ENCODE measurements around the gene GABARAP. TPM values are rescaled to one million over a fixed set of nuclear protein-coding genes. Genes with fewer than 3 reads are reported as not detected.

Gene GABARAP
- total and polyA plus RNA-seq, 2 of the 13 experiments (the other 11 are each of a cell fraction or from before 2014, with no cell fraction given), result 161 to 310 TPM

- no peak for TF ChIP-seq ARNT2 (CRISPR knock-in tag; IDR thresholded peaks at IDR 0.05; ENCODE audit: low read depth)
- no peak for TF ChIP-seq MBNL3 (CRISPR knock-in tag; conservative IDR thresholded peaks at IDR 0.05)
- TF ChIP-seq HOXD1 (CRISPR knock-in tag; IDR thresholded peaks at IDR 0.05), result no peak
- no peak for TF ChIP-seq HIVEP1 (CRISPR knock-in tag; IDR thresholded peaks at IDR 0.05)
- TF ChIP-seq KLF16 (CRISPR knock-in tag; IDR thresholded peaks at IDR 0.05), result no peak
- no peak for TF ChIP-seq ZMYM2 (CRISPR knock-in tag; IDR thresholded peaks at IDR 0.05)
These were observed 12.3 kb upstream of the GABARAP start (continued) for GRCh38 chr17:7254511-7254910.

- Histone ChIP-seq H3K9me3 (ENCODE audit: low read length) (no peaks in the 10 kb centered on the region), H3K27ac (ENCODE audit: extremely low read length, insufficient read depth, low read length) (peak overlapping the region; percentile 99), H3K27me3 (ENCODE audit: control insufficient read depth in 1 of 2, insufficient read depth in 2 of 2, low read length in 2 of 2) (peaks cover 0 to 2% of the 10 kb centered on the region in 2 experiments; a peak in 1 of 5 replicates), H3K36me3 (replicated peaks in 1 of 2; ENCODE audit: control insufficient read depth in 1 of 2, insufficient read depth in 2 of 2, low read length in 2 of 2) (peaks cover 8 to 13% of the 10 kb centered on the region in 2 experiments; a peak in 4 of 5 replicates), H2AFZ (ENCODE audit: low read length) (no peak overlapping the region), H3K4me2 (ENCODE audit: low read depth, low read length) (peak overlapping the region; percentile 91), H3K9ac (ENCODE audit: insufficient read depth, low read depth, low read length) (peak overlapping the region; percentile 96), H3K79me2 (ENCODE audit: insufficient read depth, low read length) (peaks cover 44% of the 10 kb centered on the region), H3K4me1 (ENCODE audit: insufficient read depth, low read length) (peaks cover 49% of the 10 kb centered on the region), H3K4me3 (replicated peaks in 1 of 3; ENCODE audit: insufficient read depth in 1 of 3, low read depth in 2 of 3, low read length in 3 of 3) (peak overlapping the region; percentile 78 to 95 (median 87)), H4K20me1 (ENCODE audit: insufficient read depth, low read length) (no peaks in the 10 kb centered on the region)
- ATAC-seq (no peak), DNase-seq (ENCODE audit: low spot score) (no peak), FAIRE-seq (no peak)
- in situ Hi-C loops (cut with HindIII; ENCODE audit: extremely low pct_ligation_motif_present, low pct_unique_long_range_greater_than_20kb) (no loop called here), intact Hi-C loops (cut with micrococcal nuclease; ENCODE audit: unreplicated experiment) (no loop called here)
- BruUV-seq (replicated peaks), result no TSS peak
- POLR2A ChIA-PET, result no interaction called here
- CTCF ChIA-PET (ENCODE audit: low intra/inter-chr PET ratio, low total read pairs), result interaction anchor here (1.5 kb wide), 1 partner anchor 43 kb away, joined by 4 read pairs; no protein-coding TSS in a partner anchor
- 41% methylated on average over 5 of the region's 5 CpGs for WGBS (ENCODE audit: low lambda C conversion rate)
- TF ChIP-seq AFF4 (CRISPR knock-in tag; IDR thresholded peaks at IDR 0.05) (no peak), TERF1 (CRISPR knock-in tag; IDR thresholded peaks at IDR 0.05) (no peak), MIER3 (CRISPR knock-in tag; IDR thresholded peaks at IDR 0.05; ENCODE audit: borderline replicate concordance) (no peak), HOXA5 (CRISPR knock-in tag; IDR thresholded peaks at IDR 0.05) (no peak), DRAP1 (CRISPR knock-in tag; IDR thresholded peaks at IDR 0.05) (no peak), RXRA (CRISPR knock-in tag; IDR thresholded peaks at IDR 0.05) (no peak), ZSCAN21 (CRISPR knock-in tag; IDR thresholded peaks at IDR 0.05; ENCODE audit: borderline replicate concordance) (no peak), PAXIP1 (CRISPR knock-in tag; conservative IDR thresholded peaks at IDR 0.05) (no peak), KLF15 (CRISPR knock-in tag; IDR thresholded peaks at IDR 0.05; ENCODE audit: borderline replicate concordance) (no peak)
These were observed 10.8 kb upstream of the GABARAP start for GRCh38 chr17:7253082-7253481.
